ENCODE measurements around the gene SPSB4.

- no peak for TF ChIP-seq EZH2 (IDR thresholded peaks at IDR 0.05; ENCODE audit: insufficient read depth, low read length)
- no peak for TF ChIP-seq CTCF (IDR thresholded peaks at IDR 0.05; ENCODE audit: insufficient read depth, low read depth, low read length)
These were observed 49.0 kb downstream of the SPSB4 start for GRCh38 chr3:141100112-141100511.
